DOHH2 (cell line): ENCODE data around the gene XRCC5.

Experiments
- EZH2phosphoT487 ChIP-seq: fragments of 200-600 bp; sonication (generic); IDR thresholded peaks from 2 replicates; pipeline ENCODE4 v1.6.1; 2017; ENCODE audit warnings: borderline replicate concordance, mild to moderate bottlenecking, antibody characterized with exemption, low read length, moderate library complexity, mixed read lengths
- TF ChIP-seq, protein P1 (sequence below): fragments of 200-600 bp; sonication (generic); IDR thresholded peaks from one replicate; pipeline ENCODE4 v1.5.1; 2014; ENCODE audit warnings: antibody characterized with exemption, mild to moderate bottlenecking, low read depth, low read length; ENCODE audit not compliant: poor library complexity, severe bottlenecking

DNA sequence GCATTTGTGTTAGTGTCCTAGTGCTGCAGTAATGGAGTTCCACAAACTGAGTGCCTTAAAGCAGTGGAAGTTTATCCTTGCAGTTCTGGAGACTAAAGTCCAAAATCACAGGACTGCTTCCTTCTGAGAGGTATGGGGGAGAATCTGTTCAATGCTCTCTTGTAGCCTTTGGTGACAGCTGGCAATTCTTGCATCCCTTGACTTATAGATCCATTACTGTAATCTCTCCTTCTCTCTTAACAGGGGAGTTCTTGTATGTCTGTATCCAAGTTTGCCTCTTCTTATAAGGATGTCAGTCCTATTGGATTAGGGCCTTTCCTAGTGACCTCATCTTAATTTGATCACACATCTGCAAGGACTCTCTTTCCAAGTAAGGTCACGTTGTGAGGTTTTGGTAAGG, 69.9 kb downstream of the XRCC5 start:
- TF ChIP-seq, protein P1, sequence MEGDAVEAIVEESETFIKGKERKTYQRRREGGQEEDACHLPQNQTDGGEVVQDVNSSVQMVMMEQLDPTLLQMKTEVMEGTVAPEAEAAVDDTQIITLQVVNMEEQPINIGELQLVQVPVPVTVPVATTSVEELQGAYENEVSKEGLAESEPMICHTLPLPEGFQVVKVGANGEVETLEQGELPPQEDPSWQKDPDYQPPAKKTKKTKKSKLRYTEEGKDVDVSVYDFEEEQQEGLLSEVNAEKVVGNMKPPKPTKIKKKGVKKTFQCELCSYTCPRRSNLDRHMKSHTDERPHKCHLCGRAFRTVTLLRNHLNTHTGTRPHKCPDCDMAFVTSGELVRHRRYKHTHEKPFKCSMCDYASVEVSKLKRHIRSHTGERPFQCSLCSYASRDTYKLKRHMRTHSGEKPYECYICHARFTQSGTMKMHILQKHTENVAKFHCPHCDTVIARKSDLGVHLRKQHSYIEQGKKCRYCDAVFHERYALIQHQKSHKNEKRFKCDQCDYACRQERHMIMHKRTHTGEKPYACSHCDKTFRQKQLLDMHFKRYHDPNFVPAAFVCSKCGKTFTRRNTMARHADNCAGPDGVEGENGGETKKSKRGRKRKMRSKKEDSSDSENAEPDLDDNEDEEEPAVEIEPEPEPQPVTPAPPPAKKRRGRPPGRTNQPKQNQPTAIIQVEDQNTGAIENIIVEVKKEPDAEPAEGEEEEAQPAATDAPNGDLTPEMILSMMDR: no peak
- TF ChIP-seq EZH2phosphoT487: no peak
